Muscle of leg (tissue), 11 donors: ENCODE data around the gene ADGRB3. TPM values are rescaled to one million over a fixed set of nuclear protein-coding genes. Genes with fewer than 3 reads are reported as not detected.
A peak's percentile ranks its signal among the peaks of the same experiment; 100 is the strongest.
"Not testable (repeated sequence)": the region's sequence is repeated elsewhere in the genome, so short reads cannot be mapped to it uniquely, and the experiment has no call there.

Experiments used
- DNase-seq: peaks from one replicate; pipeline ENCODE4 v3.0.0; 2013
- H3K27ac ChIP-seq: one replicate; pipeline ENCODE4 v1.5.1; 2013; ENCODE audit warnings: mild to moderate bottlenecking, low read length, control low read depth
- H3K27me3 ChIP-seq: one replicate; pipeline ENCODE4 v1.6.1; 2013; ENCODE audit warnings: low read length; ENCODE audit not compliant: control insufficient read depth, insufficient read depth
- H3K36me3 ChIP-seq: one replicate; pipeline ENCODE4 v1.6.1; 2013; ENCODE audit warnings: low read length; ENCODE audit not compliant: control insufficient read depth, insufficient read depth
- H3K4me1 ChIP-seq: one replicate; pipeline ENCODE4 v1.6.1; 2013; ENCODE audit warnings: low read length; ENCODE audit not compliant: control insufficient read depth, insufficient read depth
- H3K4me3 ChIP-seq: one replicate; pipeline ENCODE4 v1.5.1; 2013; ENCODE audit warnings: low read length, control low read depth
- H3K9me3 ChIP-seq: replicated peaks from 2 replicates; pipeline ENCODE4 v1.6.1; 2013; ENCODE audit warnings: low read depth, low read length; ENCODE audit not compliant: control insufficient read depth
- WGBS: methylation state at CpG from one replicate; pipeline ENCODE4 v1.1.5; 2013; ENCODE audit warnings: missing lambda C conversion rate; ENCODE audit not compliant: insufficient coverage; 5-methylcytosine and 5-hydroxymethylcytosine counted together
- polyA plus RNA-seq, 8 donors: library from polyadenylated mRNA; unstranded; fragments of 120-200 nt; gene quantifications; one replicate each; pipeline versions ENCODE4 v1.2.1 to v1.2.3, GENCODE V29; 2013; ENCODE audit warnings: inconsistent platforms in 1 of 8, low replicate concordance in 1 of 8; ENCODE audit not compliant: insufficient read length in 8 of 8, insufficient read depth in 1 of 8
- total RNA-seq: library from RNA; stranded (reverse); fragments of 120-200 nt; gene quantifications from one replicate; pipeline ENCODE4 v1.2.4, GENCODE V29; 2013

ADGRB3 gene
- total and polyA plus RNA-seq, 9 donors, result 0.78 to 2.6 (median 1.3) TPM

DNA sequence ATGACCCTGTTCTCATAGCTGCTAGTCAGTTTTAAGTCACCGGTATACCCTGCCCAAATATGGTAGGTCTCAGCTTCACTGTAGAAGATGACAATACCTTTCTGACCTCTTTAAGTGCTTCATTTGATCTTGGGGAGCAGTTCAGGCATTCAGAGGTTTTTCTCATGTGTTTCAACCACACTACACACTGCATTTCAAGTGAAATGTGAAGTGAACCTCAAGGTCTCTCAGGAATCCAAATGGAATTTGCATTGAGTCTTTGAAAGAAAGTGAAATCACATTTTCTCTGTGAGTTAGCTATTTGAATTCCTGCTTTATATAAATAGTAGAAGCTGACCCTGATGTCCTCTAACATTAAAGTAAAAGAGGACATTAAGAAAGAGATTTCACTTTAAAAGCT, 461.6 kb downstream of the ADGRB3 start:
- Histone ChIP-seq H3K4me1 (no peaks in the 10 kb centered on the region), H3K9me3 (no peaks in the 10 kb centered on the region), H3K36me3 (no peaks in the 10 kb centered on the region), H3K27ac (no peak overlapping the region), H3K27me3 (no peaks in the 10 kb centered on the region), H3K4me3 (no peak overlapping the region)
- peak; percentile 4 for DNase-seq
- no CpG with 5 or more reads among the region's 1 CpG for WGBS

GRCh38 chr6:69097948-69098347, 462.9 kb downstream of the ADGRB3 start:
- Histone ChIP-seq H3K4me1 (no peaks in the 10 kb centered on the region), H3K36me3 (no peaks in the 10 kb centered on the region), H3K4me3 (no peak overlapping the region), H3K27me3 (no peaks in the 10 kb centered on the region), H3K27ac (no peak overlapping the region), H3K9me3 (no peaks in the 10 kb centered on the region)
- no peak for DNase-seq

DNA sequence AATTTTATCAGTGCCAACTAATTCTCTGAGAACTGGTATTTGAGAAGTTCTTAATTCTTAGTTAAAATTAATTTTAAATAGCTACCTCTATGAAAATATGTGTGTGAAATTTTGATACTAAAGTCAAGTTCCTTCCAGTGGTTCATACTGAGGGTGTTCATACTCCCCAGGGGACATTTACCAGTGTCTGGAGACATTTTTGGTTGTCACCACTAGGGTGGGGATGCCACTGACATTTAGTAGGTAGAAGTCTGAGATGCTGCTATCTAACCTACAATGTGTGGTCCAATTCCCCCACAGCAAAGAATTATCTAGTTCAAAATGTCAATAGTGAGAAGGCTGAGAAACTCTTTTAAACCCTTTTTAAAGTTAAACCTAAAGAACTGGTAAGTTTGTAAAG, 463.8 kb downstream of the ADGRB3 start:
- no peak overlapping the region for H3K4me3 ChIP-seq
- H3K27me3 ChIP-seq, result no peaks in the 10 kb centered on the region
- H3K36me3 ChIP-seq, result no peaks in the 10 kb centered on the region
- H3K9me3 ChIP-seq, result no peaks in the 10 kb centered on the region
- no peaks in the 10 kb centered on the region for H3K4me1 ChIP-seq
- no peak overlapping the region for H3K27ac ChIP-seq
- DNase-seq, result no peak

DNA sequence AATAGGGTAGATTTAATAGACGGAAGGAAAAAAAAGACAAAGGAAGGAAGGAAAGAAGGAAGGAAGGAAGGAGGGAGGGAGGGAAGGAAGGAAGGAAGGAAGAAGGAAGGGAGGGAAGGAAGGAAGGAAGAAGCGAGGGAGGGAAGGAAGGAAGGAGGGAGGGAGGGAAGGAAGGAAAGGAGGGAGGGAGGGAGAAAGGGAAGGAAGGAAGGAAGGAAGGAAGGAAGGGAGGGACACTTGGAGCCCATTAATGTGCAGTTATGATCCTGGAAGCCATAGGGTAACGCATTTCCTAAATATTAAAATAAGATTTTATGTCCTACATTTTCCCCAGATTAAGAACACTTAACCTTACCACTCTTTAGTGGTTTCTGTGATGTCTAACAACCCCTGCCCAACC, 465.7 kb downstream of the ADGRB3 start:
- WGBS, result no CpG with 5 or more reads among the region's 3 CpGs
- no peaks in the 10 kb centered on the region for H3K4me1 ChIP-seq
- H3K36me3 ChIP-seq, result no peaks in the 10 kb centered on the region
- H3K27me3 ChIP-seq, result no peaks in the 10 kb centered on the region
- H3K9me3 ChIP-seq, result no peaks in the 10 kb centered on the region
- DNase-seq, result no peak
- no peak overlapping the region for H3K27ac ChIP-seq
- H3K4me3 ChIP-seq, result no peak overlapping the region

GRCh38 chr6:69102416-69102815, 467.3 kb downstream of the ADGRB3 start:
- no peak for DNase-seq
- H3K27ac ChIP-seq, result no peak overlapping the region
- no peak overlapping the region for H3K4me3 ChIP-seq
- WGBS, result 88% methylated on average over 2 of the region's 2 CpGs
- H3K9me3 ChIP-seq, result no peaks in the 10 kb centered on the region
- H3K27me3 ChIP-seq, result no peaks in the 10 kb centered on the region
- no peaks in the 10 kb centered on the region for H3K4me1 ChIP-seq
- no peaks in the 10 kb centered on the region for H3K36me3 ChIP-seq

DNA sequence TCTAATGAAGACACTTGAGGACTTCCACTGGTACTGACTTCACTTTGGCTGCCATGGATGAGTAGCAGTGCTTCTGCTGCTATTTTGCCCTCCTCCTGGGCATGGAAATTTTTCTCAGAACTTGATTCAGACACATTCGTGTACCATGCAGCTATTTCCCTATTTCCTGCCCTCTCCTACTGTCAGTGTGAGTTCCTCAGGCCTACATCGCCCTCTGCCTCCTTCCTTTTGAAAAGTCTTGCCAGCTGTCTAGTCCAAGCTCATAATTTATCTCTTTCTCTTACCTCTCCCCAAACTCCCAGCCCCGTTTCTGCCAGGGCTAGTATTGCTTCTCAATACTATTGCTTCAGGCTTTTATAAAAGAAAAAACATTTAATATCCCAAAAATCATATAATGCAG, 470.2 kb downstream of the ADGRB3 start:
- 61% methylated on average over 2 of the region's 3 CpGs for WGBS
- H3K4me1 ChIP-seq, result no peaks in the 10 kb centered on the region
- H3K36me3 ChIP-seq, result no peaks in the 10 kb centered on the region
- no peak overlapping the region for H3K27ac ChIP-seq
- DNase-seq, result no peak
- no peaks in the 10 kb centered on the region for H3K27me3 ChIP-seq
- no peaks in the 10 kb centered on the region for H3K9me3 ChIP-seq
- H3K4me3 ChIP-seq, result no peak overlapping the region

GRCh38 chr6:69106511-69106910, 471.4 kb downstream of the ADGRB3 start:
- no peak for DNase-seq
- Histone ChIP-seq H3K27me3 (no peaks in the 10 kb centered on the region), H3K27ac (no peak overlapping the region), H3K9me3 (no peaks in the 10 kb centered on the region), H3K4me3 (no peak overlapping the region), H3K4me1 (no peaks in the 10 kb centered on the region), H3K36me3 (no peaks in the 10 kb centered on the region)
- WGBS, result 78% methylated on average over 1 of the region's 3 CpGs

DNA sequence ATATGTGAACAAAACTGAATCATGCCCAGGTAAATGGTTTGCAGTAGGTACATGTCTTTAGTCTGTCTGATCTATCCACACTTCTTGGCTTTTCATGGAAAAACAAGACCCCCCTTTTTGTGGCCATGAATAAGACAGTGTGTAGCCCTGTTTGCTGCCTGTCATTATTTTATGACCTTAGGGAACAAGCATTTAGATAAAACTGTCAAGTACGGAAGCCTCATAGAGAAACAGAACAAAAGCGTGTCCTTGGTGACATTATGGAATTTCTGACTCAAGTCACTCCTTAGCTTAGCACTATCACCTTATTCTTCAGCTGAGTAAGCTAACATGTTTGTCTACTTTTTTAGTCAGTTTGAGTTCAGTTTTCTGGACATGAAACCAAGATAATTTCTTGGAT, 476.2 kb downstream of the ADGRB3 start:
- DNase-seq, result no peak
- WGBS, result no CpG with 5 or more reads among the region's 2 CpGs
- Histone ChIP-seq H3K27me3 (no peaks in the 10 kb centered on the region), H3K36me3 (no peaks in the 10 kb centered on the region), H3K4me3 (no peak overlapping the region), H3K27ac (no peak overlapping the region), H3K9me3 (no peaks in the 10 kb centered on the region), H3K4me1 (no peaks in the 10 kb centered on the region)

DNA sequence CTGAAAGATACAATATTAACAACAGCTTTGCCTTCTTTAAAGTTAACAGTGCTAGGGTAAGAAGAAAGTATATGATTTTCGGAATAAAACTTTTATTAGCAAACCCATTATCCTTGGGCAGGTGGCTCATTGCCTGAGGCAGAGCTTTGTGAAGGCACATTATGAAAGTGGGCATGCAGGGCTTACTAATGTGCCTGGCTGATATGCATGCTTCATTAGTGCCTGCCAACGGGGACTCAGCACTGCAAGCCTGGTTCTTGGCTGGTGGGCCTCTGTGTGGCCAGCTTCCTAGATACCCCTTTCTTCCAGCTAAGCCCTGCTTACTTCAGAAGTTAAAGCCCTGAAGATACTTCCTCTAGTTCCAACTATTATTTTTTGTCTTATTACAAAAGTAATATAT, 481.6 kb downstream of the ADGRB3 start:
- Histone ChIP-seq H3K4me3 (no peak overlapping the region), H3K9me3 (no peaks in the 10 kb centered on the region), H3K27ac (no peak overlapping the region), H3K36me3 (no peaks in the 10 kb centered on the region), H3K4me1 (no peaks in the 10 kb centered on the region), H3K27me3 (no peaks in the 10 kb centered on the region)
- no peak for DNase-seq
- 60% methylated on average over 1 of the region's 2 CpGs for WGBS

GRCh38 chr6:69121461-69122406, 486.7 kb downstream of the ADGRB3 start:
- not testable (repeated sequence) for H3K4me3 ChIP-seq, H3K27me3 ChIP-seq, H3K4me1 ChIP-seq, H3K9me3 ChIP-seq, H3K36me3 ChIP-seq, H3K27ac ChIP-seq, DNase-seq
- 95% methylated on average over 35 of the region's 51 CpGs for WGBS

- no peaks in the 10 kb centered on the region for H3K36me3 ChIP-seq
- no peak overlapping the region for H3K27ac ChIP-seq
- DNase-seq, result no peak
- no peaks in the 10 kb centered on the region for H3K27me3 ChIP-seq
- no peaks in the 10 kb centered on the region for H3K9me3 ChIP-seq
- no peak overlapping the region for H3K4me3 ChIP-seq
- H3K4me1 ChIP-seq, result no peaks in the 10 kb centered on the region
Observed at GRCh38 chr6:69122407-69122773, 487.3 kb downstream of the ADGRB3 start.
